GM12878 (cell line): Measurements from ENCODE around the gene SUV39H1. TPM values are rescaled to one million over a fixed set of nuclear protein-coding genes. Genes with fewer than 3 reads are reported as not detected.
"Not testable (repeated sequence)": the region's sequence is repeated elsewhere in the genome, so short reads cannot be mapped to it uniquely, and the experiment has no call there.

Experiments used
- ATAC-seq: fragments of 200-7000 bp; cut with Tn5 transposase; 3 replicates; pipeline ENCODE4 v1.9.1; 2020; ENCODE audit warnings: mild to moderate bottlenecking, moderate library complexity
- BruUV-seq: library from RNA; stranded (reverse); fragments of 400-500 nt; replicated peaks from 2 replicates; lab custom pipeline; 2021; lab: Mats Ljungman, UMichigan
- CTCF ChIA-PET: fragments of 300-600 bp; sonication (Branson Sonifier 250); formaldehyde crosslinking; extraction: SDS; loops from one replicate; lab custom pipeline; 2021; ENCODE audit warnings: inconsistent platforms; lab: Yijun Ruan, JAX
- POLR2A ChIA-PET: fragments of 350-600 bp; formaldehyde crosslinking; extraction: SDS; loops from one replicate; lab custom pipeline; 2021; ENCODE audit warnings: inconsistent platforms; lab: Charles Lee
- RAD21 ChIA-PET: fragments of 300-600 bp; sonication (Branson Sonifier 250); formaldehyde crosslinking; loops from one replicate; lab custom pipeline; 2023; ENCODE audit warnings: antibody characterized with exemption; ENCODE audit not compliant: unreplicated experiment; lab: Charles Lee
- SMC1A ChIA-PET: fragments of 300-600 bp; sonication (Branson Sonifier 250); formaldehyde crosslinking; loops from one replicate; lab custom pipeline; 2023; ENCODE audit not compliant: unreplicated experiment, uncharacterized antibody; lab: Charles Lee
- DNase-seq: peaks from one replicate; pipeline ENCODE4 v3.0.0-alpha.2; 2011; ENCODE audit warnings: low read depth, low spot score
- FAIRE-seq: peaks from 3 replicates; lab custom pipeline; 2011; peaks lifted over from hg19 to GRCh38; lab: Jason Lieb, UNC
- H2AFZ ChIP-seq: 2 replicates; pipeline ENCODE4 v1.6.0; 2011; ENCODE audit warnings: low read depth, low read length, control low read depth; ENCODE audit not compliant: control insufficient read depth
- H3K27ac ChIP-seq: 2 replicates; pipeline ENCODE4 v1.5.1; 2011; ENCODE audit warnings: control low read depth; ENCODE audit not compliant: control insufficient read depth, insufficient read depth
- H3K27me3 ChIP-seq, 2 experiments: replicated peaks in 1 of 2; 2 replicates each; pipeline versions ENCODE4 v1.6.0 to v1.6.1; 2011; ENCODE audit warnings: low read length in 1 of 2; ENCODE audit not compliant: control insufficient read depth in 2 of 2, insufficient read depth in 2 of 2
- H3K36me3 ChIP-seq, 2 experiments: 2 replicates each; pipeline ENCODE4 v1.5.1; 2011; ENCODE audit warnings: low read length in 1 of 2; ENCODE audit not compliant: control insufficient read depth in 2 of 2, insufficient read depth in 2 of 2
- H3K4me1 ChIP-seq: 2 replicates; pipeline ENCODE4 v1.6.1; 2011; ENCODE audit warnings: mild to moderate bottlenecking, low read length, moderate library complexity, mixed read lengths; ENCODE audit not compliant: control insufficient read depth, insufficient read depth
- H3K4me2 ChIP-seq: 2 replicates; pipeline ENCODE4 v1.6.0; 2011; ENCODE audit warnings: control low read depth; ENCODE audit not compliant: control insufficient read depth, insufficient read depth
- H3K4me3 ChIP-seq: fragments of 200-600 bp; sonication (generic); 2 replicates; pipeline ENCODE4 v1.5.1; 2016
- H3K79me2 ChIP-seq: 2 replicates; pipeline ENCODE4 v1.6.0; 2011; ENCODE audit warnings: low read length; ENCODE audit not compliant: control insufficient read depth, insufficient read depth
- H3K9ac ChIP-seq: 2 replicates; pipeline ENCODE4 v1.8.0; 2011; ENCODE audit warnings: low read length, control low read depth, mixed read lengths; ENCODE audit not compliant: control insufficient read depth, insufficient read depth
- H3K9me3 ChIP-seq: replicated peaks from 3 replicates; pipeline ENCODE4 v1.5.1; 2011; ENCODE audit warnings: mild to moderate bottlenecking, low read length; ENCODE audit not compliant: control insufficient read depth, insufficient read depth
- H4K20me1 ChIP-seq: 2 replicates; pipeline ENCODE4 v1.6.0; 2011; ENCODE audit not compliant: control insufficient read depth, insufficient read depth
- BRCA1 ChIP-seq: IDR thresholded peaks from 2 replicates; pipeline ENCODE4 v1.6.1; 2011; ENCODE audit warnings: low read depth, low read length, improper control_type of control experiment
- CREB1 ChIP-seq: IDR thresholded peaks from 2 replicates; pipeline ENCODE4 v1.6.1; 2012; ENCODE audit warnings: low read depth, mild to moderate bottlenecking, inconsistent platforms
- GATAD2B ChIP-seq: fragments of 450-650 bp; conservative IDR thresholded peaks from 2 replicates; pipeline ENCODE4 v1.6.1; 2017; ENCODE audit warnings: low read depth, mild to moderate bottlenecking, moderate library complexity
- HCFC1 ChIP-seq: fragments of 150-350 bp; IDR thresholded peaks from 2 replicates; pipeline ENCODE4 v1.6.1; 2014; ENCODE audit warnings: low read length
- MTA2 ChIP-seq: fragments of 450-650 bp; IDR thresholded peaks from 2 replicates; pipeline ENCODE4 v1.6.1; 2016; ENCODE audit warnings: low read depth, mild to moderate bottlenecking, moderate library complexity
- RB1 ChIP-seq: fragments of 450-650 bp; formaldehyde crosslinking; IDR thresholded peaks from 2 replicates; pipeline ENCODE4 v1.6.1; 2017; ENCODE audit warnings: mild to moderate bottlenecking, borderline replicate concordance
- SRF ChIP-seq, 2 experiments: IDR thresholded peaks; 2 replicates each; pipeline ENCODE4 v1.6.1; 2011; ENCODE audit warnings: low read depth in 2 of 2, low read length in 2 of 2, mild to moderate bottlenecking in 1 of 2, moderate library complexity in 1 of 2
- WGBS: methylation state at CpG from one replicate; pipeline ENCODE4 v1.1.6; 2016; ENCODE audit warnings: low lambda C conversion rate; ENCODE audit not compliant: insufficient replicate concordance, insufficient coverage; ENCODE audit errors: missing lambda C conversion rate; 5-methylcytosine and 5-hydroxymethylcytosine counted together
- in situ Hi-C: fragments of 300-500 bp; cut with MboI; formaldehyde crosslinking; loops from 9 replicates; pipeline ENCODE4 v1.14.3; 2018; ENCODE audit warnings: mixed read lengths
- intact Hi-C: fragments of 100-400 bp; cut with micrococcal nuclease; formaldehyde crosslinking; loops from one replicate; pipeline ENCODE4 v1.14.2; 2022; ENCODE audit not compliant: unreplicated experiment
- polyA plus RNA-seq, 11 experiments: library from polyadenylated mRNA; depleted of rRNA in 4 of 11; unstranded in 6 of 11; stranded (reverse) in 5 of 11; fragments of >200 nt; fragmentation: Nextera tagmentation in 4 of 11; fragmentation: Illumina TruSeq in 1 of 11; extraction: Ambion mirVana in 4 of 11; extraction: Trizol in 1 of 11; gene quantifications; 1 replicate in 1 of 11; 2 replicates in 10 of 11; pipeline versions ENCODE4 v1.2.1 to v1.2.3, GENCODE V29; 2011 to 2016; ENCODE audit warnings: inconsistent platforms in 2 of 11, missing spikeins in 2 of 11, low read depth in 1 of 11
- total RNA-seq, 4 experiments: library from RNA; depleted of rRNA in 3 of 4; stranded (reverse); fragments of >200 nt in 3 of 4; fragmentation: Illumina TruSeq in 1 of 4; extraction: Trizol in 1 of 4; gene quantifications; 2 replicates each; pipeline versions ENCODE4 v1.2.1 to v1.2.3, GENCODE V29; 2013 to 2021
- TF ChIP-seq, protein P1 (sequence below): fragments of 450-650 bp; IDR thresholded peaks from 2 replicates; pipeline ENCODE4 v1.6.1; 2016; ENCODE audit warnings: mild to moderate bottlenecking, moderate library complexity, borderline replicate concordance

SUV39H1 gene
- total and polyA plus RNA-seq, 10 of the 15 experiments (the other 5 are each of a cell fraction or from before 2014, with no cell fraction given), result 4.9 to 33.2 (median 17.1) TPM

DNA sequence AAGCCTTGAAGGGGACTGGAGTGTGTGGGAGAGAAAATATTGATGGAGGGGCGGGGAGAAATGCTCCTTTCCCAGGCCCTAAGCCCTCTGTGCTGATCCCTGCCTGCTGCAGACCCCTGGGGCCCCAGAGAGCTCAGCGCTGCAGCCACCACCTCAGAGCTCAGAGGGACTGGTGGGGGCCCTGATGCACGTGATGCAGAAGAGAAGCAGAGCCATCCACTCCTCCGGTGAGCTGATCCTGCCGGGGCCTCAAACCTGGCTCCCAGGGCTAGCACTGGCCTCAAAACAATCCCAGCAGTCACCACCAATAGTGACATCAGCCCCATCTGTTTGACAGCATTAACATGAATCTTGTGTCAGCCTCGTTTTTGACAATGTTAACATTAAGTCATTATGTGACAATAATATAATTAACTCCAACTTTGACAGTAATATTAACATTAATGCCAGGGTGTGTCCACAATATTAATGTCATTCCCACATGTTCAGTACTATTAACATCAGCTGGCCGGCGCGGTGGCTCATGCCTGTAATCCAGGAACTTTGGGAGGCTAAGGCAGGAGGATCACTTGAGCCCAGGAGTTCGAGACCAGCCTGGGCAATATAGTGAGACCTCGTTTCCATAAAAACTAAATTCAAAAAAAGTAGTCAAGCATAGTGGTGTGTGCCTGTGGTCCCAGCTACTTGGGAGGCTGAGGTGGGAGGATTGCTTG lies 7.2 kb upstream of the SUV39H1 start:
- Histone ChIP-seq H3K27me3 (no peaks in the 10 kb centered on the region), H4K20me1 (no peaks in the 10 kb centered on the region), H2AFZ (no peak overlapping the region), H3K4me2 (no peak overlapping the region), H3K79me2 (peaks cover 13% of the 10 kb centered on the region), H3K4me1 (0 out of 2 replicates have a peak, but pooled peaks cover 2% of the 10 kb centered on the region), H3K36me3 (no peaks in the 10 kb centered on the region; a peak in 1 of 4 replicates), H3K9me3 (no peaks in the 10 kb centered on the region), H3K4me3 (no peak overlapping the region), H3K9ac (no peak overlapping the region), H3K27ac (no peak overlapping the region)
- CTCF ChIA-PET, result no interaction called here
- SMC1A ChIA-PET, result no interaction called here
- intact Hi-C loops (no loop called here), in situ Hi-C loops (no loop called here)
- WGBS, result 75% methylated on average over 10 of the region's 11 CpGs
- no peak for DNase-seq
- RAD21 ChIA-PET, result no interaction called here
- no peak for ATAC-seq
- TF ChIP-seq MTA2 (no peak), GATAD2B (no peak), RB1 (no peak), SRF (IDR thresholded peaks at IDR 0.05; ENCODE audit: low read depth in 2 of 2, low read length in 2 of 2) (no peak), CREB1 (no peak), BRCA1 (no peak), HCFC1 (no peak)
- TF ChIP-seq, protein P1, sequence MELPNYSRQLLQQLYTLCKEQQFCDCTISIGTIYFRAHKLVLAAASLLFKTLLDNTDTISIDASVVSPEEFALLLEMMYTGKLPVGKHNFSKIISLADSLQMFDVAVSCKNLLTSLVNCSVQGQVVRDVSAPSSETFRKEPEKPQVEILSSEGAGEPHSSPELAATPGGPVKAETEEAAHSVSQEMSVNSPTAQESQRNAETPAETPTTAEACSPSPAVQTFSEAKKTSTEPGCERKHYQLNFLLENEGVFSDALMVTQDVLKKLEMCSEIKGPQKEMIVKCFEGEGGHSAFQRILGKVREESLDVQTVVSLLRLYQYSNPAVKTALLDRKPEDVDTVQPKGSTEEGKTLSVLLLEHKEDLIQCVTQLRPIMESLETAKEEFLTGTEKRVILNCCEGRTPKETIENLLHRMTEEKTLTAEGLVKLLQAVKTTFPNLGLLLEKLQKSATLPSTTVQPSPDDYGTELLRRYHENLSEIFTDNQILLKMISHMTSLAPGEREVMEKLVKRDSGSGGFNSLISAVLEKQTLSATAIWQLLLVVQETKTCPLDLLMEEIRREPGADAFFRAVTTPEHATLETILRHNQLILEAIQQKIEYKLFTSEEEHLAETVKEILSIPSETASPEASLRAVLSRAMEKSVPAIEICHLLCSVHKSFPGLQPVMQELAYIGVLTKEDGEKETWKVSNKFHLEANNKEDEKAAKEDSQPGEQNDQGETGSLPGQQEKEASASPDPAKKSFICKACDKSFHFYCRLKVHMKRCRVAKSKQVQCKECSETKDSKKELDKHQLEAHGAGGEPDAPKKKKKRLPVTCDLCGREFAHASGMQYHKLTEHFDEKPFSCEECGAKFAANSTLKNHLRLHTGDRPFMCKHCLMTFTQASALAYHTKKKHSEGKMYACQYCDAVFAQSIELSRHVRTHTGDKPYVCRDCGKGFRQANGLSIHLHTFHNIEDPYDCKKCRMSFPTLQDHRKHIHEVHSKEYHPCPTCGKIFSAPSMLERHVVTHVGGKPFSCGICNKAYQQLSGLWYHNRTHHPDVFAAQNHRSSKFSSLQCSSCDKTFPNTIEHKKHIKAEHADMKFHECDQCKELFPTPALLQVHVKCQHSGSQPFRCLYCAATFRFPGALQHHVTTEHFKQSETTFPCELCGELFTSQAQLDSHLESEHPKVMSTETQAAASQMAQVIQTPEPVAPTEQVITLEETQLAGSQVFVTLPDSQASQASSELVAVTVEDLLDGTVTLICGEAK, result no peak
- POLR2A ChIA-PET, result no interaction called here
- no peak for FAIRE-seq
- no TSS peak for BruUV-seq

DNA sequence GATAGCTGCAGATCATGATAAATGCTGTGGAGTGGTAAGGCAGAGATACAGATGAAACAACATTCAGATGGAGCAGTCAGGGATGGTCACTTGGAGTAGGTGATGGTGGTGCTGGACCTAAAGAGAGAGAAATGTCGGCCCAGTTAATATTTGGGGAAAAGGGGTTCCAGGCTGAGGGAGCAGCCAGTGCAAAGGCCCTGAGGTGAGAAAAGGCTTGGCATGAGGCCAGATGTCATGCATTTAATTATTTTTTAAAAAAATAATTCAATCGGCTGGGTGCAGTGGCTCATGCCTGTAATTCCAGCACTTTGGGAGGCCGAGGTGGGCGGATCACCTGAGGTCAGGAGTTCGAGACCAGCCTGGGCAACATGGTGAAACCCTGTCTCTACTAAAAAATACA lies 4.8 kb upstream of the SUV39H1 start:
- H3K9ac ChIP-seq, H2AFZ ChIP-seq, H3K4me2 ChIP-seq, CTCF ChIA-PET, DNase-seq, RAD21 ChIA-PET, H3K27ac ChIP-seq, H3K4me1 ChIP-seq, intact Hi-C loops, BruUV-seq, H4K20me1 ChIP-seq, H3K27me3 ChIP-seq, POLR2A ChIA-PET, in situ Hi-C loops, H3K9me3 ChIP-seq, H3K36me3 ChIP-seq, FAIRE-seq, H3K4me3 ChIP-seq, H3K79me2 ChIP-seq, ATAC-seq: not testable (repeated sequence)
- SMC1A ChIA-PET, result interaction anchor here (1.1 kb wide), 1 partner anchor 8 kb away, joined by 3 read pairs; the partner anchor contains the start of gene WAS
- 61% methylated on average over 5 of the region's 5 CpGs for WGBS
